ENCODE results near the gene IL16.
"Not testable (repeated sequence)": the region's sequence is repeated elsewhere in the genome, so short reads cannot be mapped to it uniquely, and the experiment has no call there.

DNA sequence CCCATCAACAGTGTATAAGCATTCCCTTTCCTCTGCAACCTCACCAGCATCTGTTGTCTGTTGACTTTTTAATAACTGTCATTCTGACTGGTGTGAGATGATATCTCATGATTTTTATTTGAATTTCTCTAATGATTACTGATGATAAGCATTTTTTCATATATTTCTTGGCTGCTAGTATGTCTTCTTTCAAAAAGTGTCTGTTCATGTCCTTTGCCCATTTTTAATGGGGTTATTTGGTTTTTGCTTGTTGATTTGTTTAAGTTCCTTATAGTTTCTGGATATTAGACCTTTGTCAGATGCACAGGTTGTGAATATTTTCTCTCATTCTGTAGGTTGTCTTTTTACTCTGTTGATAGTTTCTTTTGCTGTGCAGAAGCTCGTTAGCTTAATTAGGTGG lies 11.3 kb downstream of the IL16 start:
- TF ChIP-seq, protein P1, sequence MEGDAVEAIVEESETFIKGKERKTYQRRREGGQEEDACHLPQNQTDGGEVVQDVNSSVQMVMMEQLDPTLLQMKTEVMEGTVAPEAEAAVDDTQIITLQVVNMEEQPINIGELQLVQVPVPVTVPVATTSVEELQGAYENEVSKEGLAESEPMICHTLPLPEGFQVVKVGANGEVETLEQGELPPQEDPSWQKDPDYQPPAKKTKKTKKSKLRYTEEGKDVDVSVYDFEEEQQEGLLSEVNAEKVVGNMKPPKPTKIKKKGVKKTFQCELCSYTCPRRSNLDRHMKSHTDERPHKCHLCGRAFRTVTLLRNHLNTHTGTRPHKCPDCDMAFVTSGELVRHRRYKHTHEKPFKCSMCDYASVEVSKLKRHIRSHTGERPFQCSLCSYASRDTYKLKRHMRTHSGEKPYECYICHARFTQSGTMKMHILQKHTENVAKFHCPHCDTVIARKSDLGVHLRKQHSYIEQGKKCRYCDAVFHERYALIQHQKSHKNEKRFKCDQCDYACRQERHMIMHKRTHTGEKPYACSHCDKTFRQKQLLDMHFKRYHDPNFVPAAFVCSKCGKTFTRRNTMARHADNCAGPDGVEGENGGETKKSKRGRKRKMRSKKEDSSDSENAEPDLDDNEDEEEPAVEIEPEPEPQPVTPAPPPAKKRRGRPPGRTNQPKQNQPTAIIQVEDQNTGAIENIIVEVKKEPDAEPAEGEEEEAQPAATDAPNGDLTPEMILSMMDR (IDR thresholded peaks at IDR 0.05; ENCODE audit: borderline replicate concordance, extremely low read depth, low read length, poor library complexity, severe bottlenecking) = not testable (repeated sequence)
- TF ChIP-seq EZH2 (IDR thresholded peaks at IDR 0.05; ENCODE audit: borderline replicate concordance, low read depth, low read length, severe bottlenecking) = not testable (repeated sequence)

Data from DND-41 (cell line).